Smooth muscle cell (in vitro differentiated cells): Measurements from ENCODE around the gene GTPBP6. TPM values are rescaled to one million over a fixed set of nuclear protein-coding genes. Genes with fewer than 3 reads are reported as not detected.

Source experiments
- DNase-seq: peaks from one replicate; lab custom pipeline; 2025; ENCODE audit not compliant: unreplicated experiment; lab: John Stamatoyannopoulos, UW
- H2AFZ ChIP-seq: fragments of 200-600 bp; sonication (generic); 2 replicates; pipeline ENCODE4 v1.6.0; 2016; ENCODE audit warnings: antibody characterized with exemption, low read depth, mild to moderate bottlenecking
- H3F3A ChIP-seq: fragments of 200-600 bp; sonication (generic); 2 replicates; pipeline ENCODE4 v1.6.0; 2017; ENCODE audit warnings: antibody characterized with exemption, low read depth
- H3K27ac ChIP-seq: fragments of 200-600 bp; sonication (generic); 2 replicates; pipeline ENCODE4 v1.5.1; 2016; ENCODE audit warnings: low read depth, mild to moderate bottlenecking
- H3K27me3 ChIP-seq: fragments of 200-600 bp; sonication (generic); 2 replicates; pipeline ENCODE4 v1.6.1; 2016; ENCODE audit warnings: low read depth, mild to moderate bottlenecking
- H3K36me3 ChIP-seq: fragments of 200-600 bp; sonication (generic); 2 replicates; pipeline ENCODE4 v1.5.1; 2016; ENCODE audit warnings: low read depth
- H3K4me1 ChIP-seq: fragments of 200-600 bp; sonication (generic); 2 replicates; pipeline ENCODE4 v1.5.1; 2016; ENCODE audit warnings: low read depth
- H3K4me2 ChIP-seq: fragments of 200-600 bp; sonication (generic); 2 replicates; pipeline ENCODE4 v1.6.0; 2016; ENCODE audit warnings: mild to moderate bottlenecking
- H3K4me3 ChIP-seq: fragments of 200-600 bp; sonication (generic); 2 replicates; pipeline ENCODE4 v1.5.1; 2016; ENCODE audit warnings: mild to moderate bottlenecking
- H3K79me2 ChIP-seq: fragments of 200-600 bp; sonication (generic); 2 replicates; pipeline ENCODE4 v1.6.0; 2016; ENCODE audit warnings: low read depth, mild to moderate bottlenecking
- H3K9ac ChIP-seq: fragments of 200-600 bp; sonication (generic); 2 replicates; pipeline ENCODE4 v1.6.0; 2016; ENCODE audit warnings: low read depth
- H3K9me3 ChIP-seq: fragments of 200-600 bp; sonication (generic); replicated peaks from 2 replicates; pipeline ENCODE4 v1.5.1; 2016; ENCODE audit warnings: low read depth
- H4K20me1 ChIP-seq: fragments of 200-600 bp; sonication (generic); 2 replicates; pipeline ENCODE4 v1.6.0; 2016; ENCODE audit warnings: low read depth
- WGBS: methylation state at CpG from one replicate; pipeline ENCODE4 v1.1.7; 2016; ENCODE audit warnings: low lambda C conversion rate; 5-methylcytosine and 5-hydroxymethylcytosine counted together
- polyA plus RNA-seq: library from polyadenylated mRNA; unstranded; fragments of >200 nt; fragmentation: Nextera tagmentation; extraction: Ambion mirVana; gene quantifications from 2 replicates; pipeline ENCODE4 v1.2.1, GENCODE V29; 2016
- total RNA-seq: library from RNA; depleted of rRNA; stranded (reverse); fragments of >200 nt; gene quantifications from 2 replicates; pipeline ENCODE4 v1.2.3, GENCODE V29; 2014
- TF ChIP-seq, protein P1 (sequence below): fragments of 200-600 bp; sonication (generic); IDR thresholded peaks from 2 replicates; pipeline ENCODE4 v1.5.1; 2017; ENCODE audit warnings: borderline replicate concordance, mild to moderate bottlenecking, antibody characterized with exemption; ENCODE audit not compliant: insufficient read depth, poor library complexity, severe bottlenecking

Gene GTPBP6
- total and polyA plus RNA-seq, 2 experiments from 2014 or later = 25.3 to 59.5 TPM

DNA sequence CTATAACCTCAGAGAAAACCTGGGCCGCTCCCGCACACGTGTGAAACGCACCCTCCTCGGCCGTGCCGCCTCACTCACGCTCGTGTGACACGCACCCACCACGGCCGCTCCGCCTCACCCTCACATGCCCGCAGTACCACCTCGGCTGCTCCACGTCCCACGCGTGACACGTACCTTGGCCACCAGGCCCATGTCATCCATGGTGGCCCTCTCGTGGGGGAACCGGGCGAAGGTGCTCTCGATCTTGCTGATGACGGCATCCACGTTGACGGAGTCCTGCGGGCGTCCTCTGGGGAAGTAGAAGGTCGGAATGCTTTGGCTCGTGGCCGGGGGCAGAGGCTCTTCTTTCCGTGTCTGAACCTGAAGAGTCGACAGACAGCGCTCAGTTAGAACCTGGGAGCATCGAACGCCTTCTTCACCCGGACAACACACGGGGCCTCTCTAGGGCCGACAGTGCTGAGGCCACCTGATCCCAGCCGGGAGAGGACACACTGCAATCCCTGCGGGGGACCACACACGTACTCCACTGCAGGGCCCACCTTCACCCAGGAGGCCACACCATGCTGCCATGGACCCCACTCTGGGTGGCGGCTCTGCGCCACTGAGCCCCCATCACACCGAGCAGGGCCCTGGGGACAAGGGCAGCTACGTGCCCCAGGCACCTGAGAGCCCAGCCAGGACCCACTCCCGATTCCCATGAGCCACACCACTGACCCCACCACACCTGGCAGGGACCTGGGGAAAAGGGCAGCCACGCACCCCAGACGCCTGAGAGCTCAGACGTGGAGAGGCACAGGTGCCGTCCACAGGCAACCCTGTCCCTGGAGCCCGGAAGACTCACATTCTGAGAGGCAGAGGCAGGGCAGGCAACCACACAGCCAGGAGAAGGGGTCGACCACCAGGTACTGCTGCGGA, 42.9 kb upstream of the GTPBP6 start:
- Histone ChIP-seq H3K36me3 (peaks cover 16% of the 10 kb centered on the region), H3F3A (no peaks in the 10 kb centered on the region), H3K27ac (no peak overlapping the region), H3K27me3 (no peaks in the 10 kb centered on the region), H3K4me3 (no peak overlapping the region), H3K9ac (no peak overlapping the region), H3K4me2 (no peak overlapping the region), H3K9me3 (peaks cover 11% of the 10 kb centered on the region), H2AFZ (no peak overlapping the region), H3K4me1 (no peaks in the 10 kb centered on the region), H3K79me2 (peaks cover 6% of the 10 kb centered on the region), H4K20me1 (no peaks in the 10 kb centered on the region)
- WGBS = 97% methylated on average over 54 of the region's 54 CpGs
- TF ChIP-seq, protein P1, sequence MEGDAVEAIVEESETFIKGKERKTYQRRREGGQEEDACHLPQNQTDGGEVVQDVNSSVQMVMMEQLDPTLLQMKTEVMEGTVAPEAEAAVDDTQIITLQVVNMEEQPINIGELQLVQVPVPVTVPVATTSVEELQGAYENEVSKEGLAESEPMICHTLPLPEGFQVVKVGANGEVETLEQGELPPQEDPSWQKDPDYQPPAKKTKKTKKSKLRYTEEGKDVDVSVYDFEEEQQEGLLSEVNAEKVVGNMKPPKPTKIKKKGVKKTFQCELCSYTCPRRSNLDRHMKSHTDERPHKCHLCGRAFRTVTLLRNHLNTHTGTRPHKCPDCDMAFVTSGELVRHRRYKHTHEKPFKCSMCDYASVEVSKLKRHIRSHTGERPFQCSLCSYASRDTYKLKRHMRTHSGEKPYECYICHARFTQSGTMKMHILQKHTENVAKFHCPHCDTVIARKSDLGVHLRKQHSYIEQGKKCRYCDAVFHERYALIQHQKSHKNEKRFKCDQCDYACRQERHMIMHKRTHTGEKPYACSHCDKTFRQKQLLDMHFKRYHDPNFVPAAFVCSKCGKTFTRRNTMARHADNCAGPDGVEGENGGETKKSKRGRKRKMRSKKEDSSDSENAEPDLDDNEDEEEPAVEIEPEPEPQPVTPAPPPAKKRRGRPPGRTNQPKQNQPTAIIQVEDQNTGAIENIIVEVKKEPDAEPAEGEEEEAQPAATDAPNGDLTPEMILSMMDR = no peak
- DNase-seq = no peak

DNA sequence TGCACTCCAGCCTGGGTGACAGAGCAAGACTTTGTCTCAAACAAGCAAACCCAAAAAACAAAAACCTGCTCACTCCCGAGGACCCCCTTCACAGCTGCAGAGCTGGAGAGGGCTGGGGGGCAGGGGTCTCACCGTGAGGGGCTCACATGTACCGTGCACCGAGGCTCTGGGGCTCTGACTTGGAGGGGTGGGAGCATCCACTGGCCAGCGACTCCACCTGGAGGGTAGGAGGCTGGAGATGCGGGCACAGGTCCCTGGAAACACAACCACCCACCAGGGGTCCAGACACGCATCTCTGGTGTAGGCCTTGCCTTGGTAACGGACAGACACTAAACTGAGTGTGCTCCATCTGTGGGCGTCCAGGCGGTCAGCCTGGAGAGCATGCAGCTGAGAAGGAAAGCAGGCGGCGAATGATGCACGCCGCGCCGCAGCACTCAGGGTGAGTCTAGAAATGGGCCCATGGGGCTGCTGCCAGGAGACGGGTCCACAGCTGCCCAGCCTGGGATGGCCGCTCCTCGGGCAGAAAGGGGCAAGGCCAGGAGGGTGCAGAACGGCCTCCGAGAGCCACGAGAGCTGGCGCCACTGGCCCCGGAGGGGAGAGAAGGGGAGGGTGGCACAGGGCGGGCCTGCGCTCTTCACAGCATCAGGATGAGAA, 42.0 kb upstream of the GTPBP6 start:
- H3K4me3 ChIP-seq = no peak overlapping the region
- 92% methylated on average over 18 of the region's 26 CpGs for WGBS
- no peak overlapping the region for H2AFZ ChIP-seq
- no peaks in the 10 kb centered on the region for H3F3A ChIP-seq
- no peak overlapping the region for H3K27ac ChIP-seq
- H3K79me2 ChIP-seq = peaks cover 6% of the 10 kb centered on the region
- no peaks in the 10 kb centered on the region for H3K4me1 ChIP-seq
- no peak for DNase-seq
- TF ChIP-seq, protein P1 = no peak
- H3K36me3 ChIP-seq = peaks cover 16% of the 10 kb centered on the region
- no peak overlapping the region for H3K4me2 ChIP-seq
- H3K9ac ChIP-seq = no peak overlapping the region
- H4K20me1 ChIP-seq = no peaks in the 10 kb centered on the region
- H3K9me3 ChIP-seq = peaks cover 11% of the 10 kb centered on the region
- no peaks in the 10 kb centered on the region for H3K27me3 ChIP-seq

DNA sequence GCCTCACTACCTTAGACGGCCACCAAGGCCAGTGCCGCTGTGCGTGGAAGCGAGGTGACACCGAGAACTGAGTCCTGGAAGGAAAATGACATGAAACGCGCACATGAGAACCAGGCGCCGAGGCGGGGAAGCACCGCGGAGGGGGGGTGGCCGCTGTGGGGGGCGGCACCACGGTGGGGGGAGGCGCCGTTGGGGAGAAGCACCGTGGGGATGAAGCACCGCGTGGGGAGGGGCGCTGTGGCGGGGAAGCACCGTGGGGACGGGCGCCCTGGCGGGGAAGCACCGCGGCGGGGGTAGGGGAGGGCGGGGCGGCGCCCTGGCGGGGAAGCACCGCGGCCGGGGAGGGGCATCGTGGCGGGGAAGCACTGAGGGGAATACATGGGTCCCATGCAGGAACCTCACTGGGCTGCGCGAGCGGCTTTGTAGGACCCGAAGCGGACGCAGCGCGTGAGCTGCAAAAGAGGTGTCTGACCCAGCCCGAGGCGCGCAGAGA, 40.1 kb upstream of the GTPBP6 start:
- no peak overlapping the region for H3K4me2 ChIP-seq
- 98% methylated on average over 24 of the region's 49 CpGs for WGBS
- no peak overlapping the region for H3K27ac ChIP-seq
- no peaks in the 10 kb centered on the region for H3K27me3 ChIP-seq
- DNase-seq = no peak
- H3K36me3 ChIP-seq = peaks cover 16% of the 10 kb centered on the region
- H3K9me3 ChIP-seq = peaks cover 11% of the 10 kb centered on the region
- H3K4me1 ChIP-seq = no peaks in the 10 kb centered on the region
- no peak overlapping the region for H2AFZ ChIP-seq
- peaks cover 6% of the 10 kb centered on the region for H3K79me2 ChIP-seq
- no peaks in the 10 kb centered on the region for H4K20me1 ChIP-seq
- H3K4me3 ChIP-seq = no peak overlapping the region
- TF ChIP-seq, protein P1 = no peak
- no peaks in the 10 kb centered on the region for H3F3A ChIP-seq
- no peak overlapping the region for H3K9ac ChIP-seq
